GM18505 (cell line): Measurements from ENCODE around the gene GPC5.
"Not testable (repeated sequence)": the region's sequence is repeated elsewhere in the genome, so short reads cannot be mapped to it uniquely, and the experiment has no call there.

Experiments used
- ATAC-seq: cut with Tn5 transposase; IDR thresholded peaks from one replicate; pipeline ENCODE4 v1.9.1; 2021; ENCODE audit not compliant: unreplicated experiment
- POLR2A ChIP-seq: IDR thresholded peaks from 4 replicates; pipeline ENCODE4 v1.6.1; 2011; ENCODE audit warnings: borderline replicate concordance; ENCODE audit not compliant: insufficient read depth, insufficient read length; ENCODE audit errors: extremely low read depth

The GPC5 gene

GRCh38 chr13:92537471-92537870, 1139.0 kb downstream of the GPC5 start:
- TF ChIP-seq POLR2A: no peak
- no peak for ATAC-seq

- ATAC-seq: no peak
- no peak for TF ChIP-seq POLR2A
These were observed 1139.7 kb downstream of the GPC5 start for GRCh38 chr13:92538164-92538563.

DNA sequence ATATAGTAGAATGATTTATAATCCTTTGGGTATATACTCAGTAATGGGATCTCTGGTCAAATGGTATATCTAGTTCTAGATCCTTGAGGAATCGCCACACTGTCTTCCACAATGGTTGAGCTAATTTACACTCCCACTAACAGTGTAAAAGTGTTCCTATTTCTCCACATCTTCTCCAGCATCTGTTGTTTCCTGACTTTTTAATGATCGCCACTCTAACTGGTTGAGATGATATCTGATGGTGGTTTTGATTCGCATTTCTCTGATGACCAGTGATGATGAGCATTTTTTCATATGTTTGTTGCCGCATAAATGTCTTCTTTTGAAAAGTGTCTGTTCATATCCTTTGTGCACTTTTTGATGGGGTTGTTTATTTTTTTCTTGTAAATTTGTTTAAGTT, 1140.7 kb downstream of the GPC5 start:
- not testable (repeated sequence) for ATAC-seq

- no peak for TF ChIP-seq POLR2A
- ATAC-seq: no peak
These were observed 1148.8 kb downstream of the GPC5 start for GRCh38 chr13:92547266-92547665.

- no peak for ATAC-seq
These were observed 1150.9 kb downstream of the GPC5 start for GRCh38 chr13:92549276-92549675.

GRCh38 chr13:92553470-92554114, 1155.2 kb downstream of the GPC5 start:
- no peak for TF ChIP-seq POLR2A
- ATAC-seq: no peak

More at GRCh38 chr13:92549276-92549675, 1150.9 kb downstream of the GPC5 start:
- no peak for TF ChIP-seq POLR2A

DNA sequence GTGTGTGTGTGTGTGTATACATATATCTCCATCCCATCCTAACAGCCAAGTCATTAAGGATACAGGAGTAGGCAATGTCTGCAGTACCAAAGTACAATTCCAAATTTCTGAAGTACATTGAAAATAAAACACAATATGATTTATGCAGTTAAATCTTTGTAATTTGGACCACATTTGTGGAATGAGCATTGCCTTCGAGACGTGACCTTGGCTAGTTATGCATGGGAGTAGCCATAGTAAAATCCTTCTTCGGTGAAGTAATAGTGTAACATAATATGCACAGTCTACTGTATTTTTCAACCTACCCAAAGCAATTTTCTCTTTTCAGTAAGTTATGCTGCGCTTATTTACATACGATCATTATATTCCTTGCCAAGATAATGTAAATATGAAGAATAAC, 1162.5 kb downstream of the GPC5 start:
- no peak for ATAC-seq
- TF ChIP-seq POLR2A: no peak

GRCh38 chr13:92564942-92565341, 1166.5 kb downstream of the GPC5 start:
- no peak for TF ChIP-seq POLR2A
- ATAC-seq: no peak

GRCh38 chr13:92566767-92567166, 1168.3 kb downstream of the GPC5 start:
- TF ChIP-seq POLR2A: no peak
- ATAC-seq: no peak

GRCh38 chr13:92572190-92572589, 1173.8 kb downstream of the GPC5 start:
- TF ChIP-seq POLR2A: no peak
- no peak for ATAC-seq

- ATAC-seq: peak; percentile 96
- no peak for TF ChIP-seq POLR2A
These were observed 1175.1 kb downstream of the GPC5 start for GRCh38 chr13:92573467-92574057.

GRCh38 chr13:92574499-92574898, 1176.1 kb downstream of the GPC5 start:
- no peak for TF ChIP-seq POLR2A
- ATAC-seq: no peak

DNA sequence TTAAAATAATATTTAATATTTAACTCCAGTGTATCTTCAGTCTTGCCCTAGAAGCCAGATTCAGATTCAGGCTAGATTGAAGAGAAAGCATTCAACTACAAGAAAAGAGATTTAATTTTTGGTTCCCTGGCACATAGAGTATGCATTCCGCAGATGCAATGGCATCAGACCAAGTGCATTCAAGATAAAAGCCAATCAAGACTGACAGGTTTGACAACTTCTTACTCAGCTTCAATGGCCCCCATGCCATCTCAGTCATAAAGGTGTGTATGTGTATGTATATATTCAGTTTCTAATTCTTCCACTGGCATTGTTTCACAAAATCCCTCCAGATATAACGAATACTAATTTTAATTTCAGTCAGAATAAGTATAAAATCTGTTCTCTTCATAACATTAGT, 1177.4 kb downstream of the GPC5 start:
- no peak for ATAC-seq
- TF ChIP-seq POLR2A: no peak

DNA sequence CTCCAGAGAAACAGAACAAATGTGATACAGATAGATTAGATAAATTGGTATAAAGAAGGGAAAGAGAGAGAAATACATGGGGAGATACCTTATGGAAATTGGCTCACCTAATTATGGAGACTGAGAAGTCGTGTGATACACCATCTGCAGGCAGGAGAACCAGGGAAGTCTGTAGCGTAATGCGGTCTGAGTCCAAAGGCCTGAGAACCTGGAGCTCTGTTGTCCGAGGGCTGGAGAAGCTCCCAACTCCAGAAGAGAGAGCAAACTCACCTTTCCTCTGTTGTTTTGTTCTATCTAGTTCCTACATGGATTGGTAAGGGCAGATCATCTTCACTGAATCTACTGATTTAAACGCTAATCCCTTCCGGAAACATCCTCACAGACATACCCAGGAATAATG, 1179.9 kb downstream of the GPC5 start:
- TF ChIP-seq POLR2A: no peak
- ATAC-seq: no peak

GRCh38 chr13:92589955-92590354, 1191.5 kb downstream of the GPC5 start:
- ATAC-seq: no peak
- no peak for TF ChIP-seq POLR2A
